Trophoblast cell (in vitro differentiated cells and primary cell): ENCODE results near the gene EPGN.

ENCODE experiments used
- DNase-seq, 2 donors: peaks; one replicate each; pipeline ENCODE4 v3.0.0-alpha.2; 2016
- H2AFZ ChIP-seq: 2 replicates; pipeline ENCODE4 v1.6.1; 2013; ENCODE audit warnings: low read length, moderate library complexity, mild to moderate bottlenecking; ENCODE audit not compliant: insufficient read depth, poor library complexity
- H2AK5ac ChIP-seq: 2 replicates; pipeline ENCODE4 v1.6.1; 2013; ENCODE audit warnings: mild to moderate bottlenecking, low read length
- H2BK120ac ChIP-seq: 2 replicates; pipeline ENCODE4 v1.6.1; 2013; ENCODE audit warnings: low read length, mild to moderate bottlenecking, moderate library complexity; ENCODE audit not compliant: insufficient read depth, poor library complexity
- H2BK12ac ChIP-seq: 2 replicates; pipeline ENCODE4 v1.6.1; 2013; ENCODE audit warnings: mild to moderate bottlenecking, low read length, moderate library complexity
- H2BK5ac ChIP-seq: 2 replicates; pipeline ENCODE4 v1.6.1; 2013; ENCODE audit warnings: low read length, low read depth, moderate library complexity, mild to moderate bottlenecking; ENCODE audit not compliant: poor library complexity
- H3K14ac ChIP-seq: 2 replicates; pipeline ENCODE4 v1.6.1; 2013; ENCODE audit warnings: mild to moderate bottlenecking, low read length
- H3K18ac ChIP-seq: 2 replicates; pipeline ENCODE4 v1.6.1; 2013; ENCODE audit warnings: mild to moderate bottlenecking, low read length
- H3K23ac ChIP-seq: 2 replicates; pipeline ENCODE4 v1.6.1; 2013; ENCODE audit warnings: low read length
- H3K27ac ChIP-seq: 2 replicates; pipeline ENCODE4 v1.5.1; 2013; ENCODE audit warnings: low read depth, mild to moderate bottlenecking, inconsistent platforms, low read length, moderate library complexity
- H3K27me3 ChIP-seq: 2 replicates; pipeline ENCODE4 v1.6.1; 2013; ENCODE audit warnings: inconsistent platforms, mild to moderate bottlenecking, low read length, moderate library complexity; ENCODE audit not compliant: insufficient read depth
- H3K36me3 ChIP-seq, 2 experiments: 1 replicate in 1 of 2; 2 replicates in 1 of 2; pipeline ENCODE4 v1.6.1; 2013; ENCODE audit warnings: low read length in 2 of 2, mild to moderate bottlenecking in 2 of 2, moderate library complexity in 1 of 2; ENCODE audit not compliant: insufficient read depth in 2 of 2, control insufficient read depth in 1 of 2
- H3K4ac ChIP-seq: 2 replicates; pipeline ENCODE4 v1.6.1; 2013; ENCODE audit warnings: low read depth, mild to moderate bottlenecking, low read length, moderate library complexity
- H3K4me1 ChIP-seq, 2 experiments: 1 replicate in 1 of 2; 2 replicates in 1 of 2; pipeline ENCODE4 v1.6.1; 2013; ENCODE audit warnings: low read length in 2 of 2, mild to moderate bottlenecking in 2 of 2, moderate library complexity in 1 of 2; ENCODE audit not compliant: insufficient read depth in 2 of 2, control insufficient read depth in 1 of 2
- H3K4me2 ChIP-seq: 2 replicates; pipeline ENCODE4 v1.6.1; 2013; ENCODE audit warnings: inconsistent platforms, mild to moderate bottlenecking, low read length, moderate library complexity
- H3K4me3 ChIP-seq: 2 replicates; pipeline ENCODE4 v1.5.1; 2013; ENCODE audit warnings: mild to moderate bottlenecking, low read depth, low read length, inconsistent platforms
- H3K79me1 ChIP-seq: one replicate; pipeline ENCODE4 v1.6.1; 2013; ENCODE audit warnings: low read length
- H3K79me2 ChIP-seq: 2 replicates; pipeline ENCODE4 v1.6.1; 2013; ENCODE audit warnings: low read length, mild to moderate bottlenecking; ENCODE audit not compliant: control insufficient read depth, insufficient read depth, poor library complexity
- H3K9ac ChIP-seq: 2 replicates; pipeline ENCODE4 v1.6.1; 2013; ENCODE audit warnings: mild to moderate bottlenecking, low read length
- H3K9me3 ChIP-seq: 2 replicates; pipeline ENCODE4 v1.6.1; 2013; ENCODE audit warnings: low read depth, mild to moderate bottlenecking, control low read depth, inconsistent platforms, low read length; ENCODE audit not compliant: insufficient read depth
- H4K12ac ChIP-seq: 2 replicates; pipeline ENCODE4 v1.6.1; 2013; ENCODE audit warnings: low read depth, mild to moderate bottlenecking, low read length, moderate library complexity
- H4K8ac ChIP-seq: 2 replicates; pipeline ENCODE4 v1.6.1; 2013; ENCODE audit warnings: low read depth, mild to moderate bottlenecking, low read length, moderate library complexity
- H4K91ac ChIP-seq: one replicate; pipeline ENCODE4 v1.6.1; 2013; ENCODE audit warnings: low read depth, mild to moderate bottlenecking, low read length, moderate library complexity
- WGBS: extraction: QIAGEN DNeasy Blood & Tissue Kit; methylation state at CpG from one replicate; pipeline ENCODE4 v1.1.7; 2013; ENCODE audit warnings: missing lambda C conversion rate; ENCODE audit not compliant: insufficient read length, insufficient coverage; ENCODE audit errors: extremely low coverage; 5-methylcytosine and 5-hydroxymethylcytosine counted together

Gene EPGN

DNA sequence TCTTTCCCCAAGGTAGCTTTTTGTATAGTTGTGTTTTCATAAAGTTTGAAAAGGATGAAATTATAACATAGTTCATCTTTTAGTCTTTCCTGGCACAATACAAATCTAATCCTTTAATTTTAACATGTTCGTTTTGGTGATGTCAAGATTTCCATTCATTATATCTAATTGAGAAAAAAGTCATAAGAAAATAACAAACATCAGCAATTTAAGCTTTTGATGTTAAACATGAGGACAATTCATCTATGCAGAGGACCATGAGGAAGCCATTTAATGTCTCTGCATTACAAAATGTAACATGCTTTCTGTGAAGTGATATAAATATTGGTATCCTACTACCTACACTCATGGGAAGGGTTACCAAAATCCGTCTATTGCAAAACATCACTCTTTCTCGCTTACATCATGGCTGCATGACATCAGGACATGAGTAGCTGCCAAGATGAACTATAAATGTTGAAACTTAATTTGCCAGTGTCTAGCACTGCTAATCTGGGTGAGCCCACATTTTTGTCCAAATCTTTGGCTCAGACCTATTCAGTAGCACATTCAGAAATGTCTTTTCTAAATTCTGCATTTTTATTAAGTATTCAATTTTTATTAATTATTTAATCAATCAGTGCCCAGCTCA is 9.5 kb downstream of the EPGN start:
- no peak overlapping the region for H2BK12ac ChIP-seq
- no peak overlapping the region for H2AK5ac ChIP-seq
- no peak overlapping the region for H2BK120ac ChIP-seq
- H3K4me2 ChIP-seq, result no peak overlapping the region
- no peak overlapping the region for H3K4ac ChIP-seq
- H3K79me1 ChIP-seq, result no peaks in the 10 kb centered on the region
- no peak overlapping the region for H4K8ac ChIP-seq
- H3K18ac ChIP-seq, result no peak overlapping the region
- H3K23ac ChIP-seq, result no peak overlapping the region
- peaks cover 3 to 4% of the 10 kb centered on the region in 2 experiments for H3K4me1 ChIP-seq
- H3K4me3 ChIP-seq, result no peak overlapping the region
- no peak overlapping the region for H4K91ac ChIP-seq
- no peak overlapping the region for H4K12ac ChIP-seq
- no peak overlapping the region for H3K27ac ChIP-seq
- no CpG with 5 or more reads among the region's 3 CpGs for WGBS
- H3K36me3 ChIP-seq, result no peaks in the 10 kb centered on the region
- no peaks in the 10 kb centered on the region for H3K79me2 ChIP-seq
- no peak overlapping the region for H2AFZ ChIP-seq
- DNase-seq, result peak; percentile 12 to 51
- no peak overlapping the region for H3K14ac ChIP-seq
- H2BK5ac ChIP-seq, result no peak overlapping the region
- H3K9me3 ChIP-seq, result no peaks in the 10 kb centered on the region
- H3K27me3 ChIP-seq, result no peaks in the 10 kb centered on the region
- H3K9ac ChIP-seq, result no peak overlapping the region

DNA sequence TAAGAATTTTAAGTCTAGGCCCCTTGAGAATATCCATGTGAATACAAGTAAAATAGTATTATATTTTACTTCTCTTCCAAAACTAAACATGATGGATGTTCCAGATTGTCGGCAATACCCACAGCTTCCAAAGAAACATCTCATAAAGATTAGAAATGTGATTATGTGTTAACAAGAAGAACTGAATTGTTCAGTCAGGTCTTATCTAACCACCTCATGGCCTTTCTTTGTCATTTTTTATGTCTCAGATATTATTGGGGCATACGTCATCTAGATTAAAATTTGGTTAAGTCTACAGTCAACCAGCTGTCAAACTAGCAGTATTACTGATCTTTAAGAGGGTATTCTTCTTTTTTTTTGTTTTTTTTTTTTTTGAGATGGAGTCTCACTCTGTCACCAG is 10.0 kb downstream of the EPGN start:
- Histone ChIP-seq H3K4me3 (no peak overlapping the region), H2BK120ac (no peak overlapping the region), H3K9me3 (no peaks in the 10 kb centered on the region), H3K14ac (no peak overlapping the region), H4K8ac (no peak overlapping the region), H4K12ac (no peak overlapping the region), H3K79me1 (no peaks in the 10 kb centered on the region), H3K18ac (no peak overlapping the region), H2BK5ac (no peak overlapping the region), H2BK12ac (no peak overlapping the region), H3K4me1 (peaks cover 3 to 4% of the 10 kb centered on the region in 2 experiments), H3K23ac (no peak overlapping the region), H3K79me2 (no peaks in the 10 kb centered on the region), H3K9ac (no peak overlapping the region), H3K4me2 (no peak overlapping the region), H2AFZ (no peak overlapping the region), H3K36me3 (no peaks in the 10 kb centered on the region), H3K4ac (no peak overlapping the region), H3K27ac (no peak overlapping the region), H4K91ac (no peak overlapping the region), H2AK5ac (no peak overlapping the region), H3K27me3 (no peaks in the 10 kb centered on the region)
- DNase-seq, result peak in 1 of 2 donors; percentile 66
- WGBS, result no CpG with 5 or more reads among the region's 2 CpGs

DNA sequence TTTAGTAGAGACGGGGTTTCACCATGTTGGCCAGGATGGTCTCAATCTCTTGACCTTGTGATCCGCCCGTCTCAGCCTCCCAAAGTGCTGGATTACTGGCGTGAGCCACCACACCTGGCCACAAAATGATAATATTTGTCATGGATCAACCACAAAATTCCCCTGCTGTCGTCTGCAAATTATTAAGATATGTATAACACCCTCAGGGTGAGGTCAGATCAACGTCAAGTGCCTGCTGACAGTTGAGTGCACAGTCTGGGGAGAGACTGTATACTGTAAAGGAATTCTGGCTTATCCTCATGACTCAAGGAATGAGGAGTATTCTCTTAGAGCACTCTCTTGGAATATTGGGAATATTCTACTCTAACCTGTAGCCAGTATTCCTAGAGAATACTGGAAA is 11.2 kb downstream of the EPGN start:
- no peak overlapping the region for H2BK12ac ChIP-seq
- no CpG with 5 or more reads among the region's 6 CpGs for WGBS
- no peaks in the 10 kb centered on the region for H3K27me3 ChIP-seq
- no peak overlapping the region for H3K9ac ChIP-seq
- no peak overlapping the region for H3K4me3 ChIP-seq
- H3K23ac ChIP-seq, result no peak overlapping the region
- no peak overlapping the region for H4K8ac ChIP-seq
- no peak overlapping the region for H4K12ac ChIP-seq
- no peak overlapping the region for H2AFZ ChIP-seq
- H2AK5ac ChIP-seq, result no peak overlapping the region
- H2BK120ac ChIP-seq, result no peak overlapping the region
- no peak overlapping the region for H3K4me2 ChIP-seq
- H3K4ac ChIP-seq, result no peak overlapping the region
- H2BK5ac ChIP-seq, result no peak overlapping the region
- no peak overlapping the region for H3K18ac ChIP-seq
- H3K27ac ChIP-seq, result no peak overlapping the region
- H4K91ac ChIP-seq, result no peak overlapping the region
- H3K79me2 ChIP-seq, result no peaks in the 10 kb centered on the region
- H3K4me1 ChIP-seq, result peaks cover 3 to 4% of the 10 kb centered on the region in 2 experiments
- no peaks in the 10 kb centered on the region for H3K79me1 ChIP-seq
- H3K36me3 ChIP-seq, result no peaks in the 10 kb centered on the region
- H3K14ac ChIP-seq, result no peak overlapping the region
- DNase-seq, result peak; percentile 70 to 83
- H3K9me3 ChIP-seq, result no peaks in the 10 kb centered on the region

DNA sequence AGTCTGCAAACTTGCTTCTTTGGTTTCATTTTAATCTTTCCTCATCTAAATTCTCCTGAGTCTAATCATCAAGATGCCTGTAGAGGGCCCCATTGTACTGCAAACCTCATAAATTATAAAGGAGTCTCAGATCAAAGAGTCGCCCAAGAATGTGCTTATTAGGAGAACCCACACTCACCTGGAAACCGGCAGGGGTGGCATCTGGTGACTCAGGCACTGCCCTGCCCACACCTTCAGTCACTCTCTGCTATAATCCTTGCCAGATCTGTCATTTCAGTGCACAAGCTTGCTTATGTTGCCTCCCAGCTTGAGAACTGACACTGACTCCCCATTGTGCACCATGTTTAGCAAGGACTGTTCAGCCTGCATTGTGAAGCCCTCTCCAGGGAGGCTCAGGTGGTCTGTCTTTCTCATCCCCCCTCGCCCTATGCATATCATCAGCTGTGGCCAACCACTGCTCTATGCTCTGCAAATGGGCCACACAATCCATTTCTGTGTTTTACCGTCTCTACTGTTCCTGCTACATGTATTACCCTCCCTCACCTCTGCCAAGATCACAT is 12.4 kb downstream of the EPGN start:
- Histone ChIP-seq H3K4me1 (peaks cover 3 to 4% of the 10 kb centered on the region in 2 experiments), H2AK5ac (no peak overlapping the region), H3K79me1 (no peaks in the 10 kb centered on the region), H3K4ac (no peak overlapping the region), H3K18ac (no peak overlapping the region), H3K9me3 (no peaks in the 10 kb centered on the region), H4K12ac (no peak overlapping the region), H3K36me3 (no peaks in the 10 kb centered on the region), H4K91ac (no peak overlapping the region), H3K4me2 (no peak overlapping the region), H2AFZ (no peak overlapping the region), H2BK120ac (no peak overlapping the region), H3K27ac (no peak overlapping the region), H2BK5ac (no peak overlapping the region), H3K27me3 (no peaks in the 10 kb centered on the region), H2BK12ac (no peak overlapping the region), H3K9ac (no peak overlapping the region), H3K79me2 (no peaks in the 10 kb centered on the region), H3K23ac (no peak overlapping the region), H4K8ac (no peak overlapping the region), H3K14ac (no peak overlapping the region), H3K4me3 (no peak overlapping the region)
- no CpG with 5 or more reads among the region's 4 CpGs for WGBS
- DNase-seq, result peak; percentile 46 to 66
